ENCODE results near the gene PDE4C. TPM values are rescaled to one million over a fixed set of nuclear protein-coding genes. Genes with fewer than 3 reads are reported as not detected.

PDE4C gene
- total and polyA plus RNA-seq, 7 donors = 1.8 to 8.6 (median 4.0) TPM; not detected in 2

DNA sequence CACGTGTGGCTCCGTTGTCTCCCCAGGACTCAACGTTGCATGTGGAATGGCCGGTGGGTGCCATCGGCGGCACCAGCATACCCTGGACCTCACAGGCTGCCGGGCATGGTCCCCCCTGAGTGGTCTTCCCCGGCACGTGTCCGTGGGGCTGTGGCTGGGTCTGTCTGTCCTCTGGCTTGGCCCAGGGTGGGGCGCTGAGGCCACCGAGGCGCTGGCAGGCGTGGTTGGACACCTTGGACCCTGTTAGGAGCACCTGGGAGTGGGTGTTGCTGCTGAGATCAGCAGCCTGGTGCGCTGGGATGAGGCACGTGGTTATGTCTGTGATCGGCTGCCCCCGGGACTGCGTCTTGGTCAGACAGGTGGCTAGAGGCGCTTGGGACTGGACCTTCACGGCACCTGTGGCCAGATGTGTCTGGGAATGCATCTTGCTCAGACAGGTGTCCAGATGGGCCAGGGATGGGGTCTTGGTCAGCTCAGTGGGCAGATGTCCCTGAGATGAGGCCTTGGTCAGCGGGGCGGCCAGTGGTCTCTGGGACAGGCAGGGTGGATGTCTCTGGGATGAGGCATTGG, 38.8 kb upstream of the PDE4C start:
- no peak for DNase-seq
- TF ChIP-seq, protein P1, sequence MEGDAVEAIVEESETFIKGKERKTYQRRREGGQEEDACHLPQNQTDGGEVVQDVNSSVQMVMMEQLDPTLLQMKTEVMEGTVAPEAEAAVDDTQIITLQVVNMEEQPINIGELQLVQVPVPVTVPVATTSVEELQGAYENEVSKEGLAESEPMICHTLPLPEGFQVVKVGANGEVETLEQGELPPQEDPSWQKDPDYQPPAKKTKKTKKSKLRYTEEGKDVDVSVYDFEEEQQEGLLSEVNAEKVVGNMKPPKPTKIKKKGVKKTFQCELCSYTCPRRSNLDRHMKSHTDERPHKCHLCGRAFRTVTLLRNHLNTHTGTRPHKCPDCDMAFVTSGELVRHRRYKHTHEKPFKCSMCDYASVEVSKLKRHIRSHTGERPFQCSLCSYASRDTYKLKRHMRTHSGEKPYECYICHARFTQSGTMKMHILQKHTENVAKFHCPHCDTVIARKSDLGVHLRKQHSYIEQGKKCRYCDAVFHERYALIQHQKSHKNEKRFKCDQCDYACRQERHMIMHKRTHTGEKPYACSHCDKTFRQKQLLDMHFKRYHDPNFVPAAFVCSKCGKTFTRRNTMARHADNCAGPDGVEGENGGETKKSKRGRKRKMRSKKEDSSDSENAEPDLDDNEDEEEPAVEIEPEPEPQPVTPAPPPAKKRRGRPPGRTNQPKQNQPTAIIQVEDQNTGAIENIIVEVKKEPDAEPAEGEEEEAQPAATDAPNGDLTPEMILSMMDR (IDR thresholded peaks at IDR 0.05) = no peak
- TF ChIP-seq POLR2AphosphoS5 (IDR thresholded peaks at IDR 0.05) = peak in 1 of 4 donors; percentile 12
- H3K27me3 ChIP-seq = no peaks in the 10 kb centered on the region
- no peaks in the 10 kb centered on the region for H3K9me3 ChIP-seq
- H3K4me3 ChIP-seq = no peak overlapping the region
- 92 to 95% methylated on average over 23 of the region's 23 CpGs for WGBS, 2 donors
- H3K27ac ChIP-seq = no peak overlapping the region
- no peaks in the 10 kb centered on the region for H3K4me1 ChIP-seq
- intact Hi-C loops (cut with DNase I) = no loop called here
- peaks cover 14 to 61% (median 20%) of the 10 kb centered on the region in 4 donors for H3K36me3 ChIP-seq

DNA sequence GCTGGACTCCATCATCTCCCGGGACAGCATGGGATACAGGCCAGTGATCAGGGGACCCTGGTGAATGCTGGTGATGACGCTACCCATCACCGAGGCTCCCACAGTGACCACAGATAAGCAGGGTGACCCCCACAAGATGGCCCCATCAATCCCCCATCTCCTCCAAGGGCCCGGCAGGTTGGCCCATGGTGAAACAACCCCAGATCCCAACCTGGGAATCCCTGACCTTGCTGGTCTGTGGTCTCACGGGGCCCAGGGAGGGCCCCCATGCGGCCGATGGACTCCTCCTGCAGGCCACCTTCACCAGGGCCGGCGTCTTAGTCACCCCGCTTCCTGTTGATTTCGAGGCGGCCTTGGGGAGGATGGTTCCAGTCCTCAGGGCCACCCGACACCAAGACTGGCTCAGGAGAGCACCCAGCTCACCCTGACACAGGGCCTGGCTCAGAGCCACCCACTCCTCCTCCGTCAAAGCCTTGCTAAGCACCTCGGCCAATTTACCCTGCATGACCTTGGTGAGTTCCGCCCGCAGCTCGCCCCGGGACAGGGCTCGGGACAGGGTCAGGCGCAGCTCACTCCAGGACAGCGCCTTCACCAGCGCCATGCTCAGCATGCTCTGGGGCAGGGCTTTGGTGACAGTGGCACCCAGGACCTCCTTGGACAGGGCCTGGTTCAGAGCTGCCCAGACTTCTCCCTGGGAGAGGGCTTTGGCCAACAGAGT, 38.1 kb upstream of the PDE4C start:
- H3K27ac ChIP-seq = no peak overlapping the region
- intact Hi-C loops (cut with DNase I) = no loop called here
- TF ChIP-seq POLR2A (IDR thresholded peaks at IDR 0.05) (no peak), EP300 (IDR thresholded peaks at IDR 0.05) (no peak), POLR2AphosphoS5 (IDR thresholded peaks at IDR 0.05) (no peak)
- TF ChIP-seq, protein P1 (IDR thresholded peaks at IDR 0.05) = no peak
- no peaks in the 10 kb centered on the region for H3K9me3 ChIP-seq
- WGBS, 2 donors = 92 to 94% methylated on average over 23 of the region's 23 CpGs
- no peaks in the 10 kb centered on the region for H3K4me1 ChIP-seq
- H3K27me3 ChIP-seq = no peaks in the 10 kb centered on the region
- DNase-seq = no peak
- peaks cover 14 to 60% (median 20%) of the 10 kb centered on the region in 4 donors for H3K36me3 ChIP-seq
- H3K4me3 ChIP-seq = no peak overlapping the region

DNA sequence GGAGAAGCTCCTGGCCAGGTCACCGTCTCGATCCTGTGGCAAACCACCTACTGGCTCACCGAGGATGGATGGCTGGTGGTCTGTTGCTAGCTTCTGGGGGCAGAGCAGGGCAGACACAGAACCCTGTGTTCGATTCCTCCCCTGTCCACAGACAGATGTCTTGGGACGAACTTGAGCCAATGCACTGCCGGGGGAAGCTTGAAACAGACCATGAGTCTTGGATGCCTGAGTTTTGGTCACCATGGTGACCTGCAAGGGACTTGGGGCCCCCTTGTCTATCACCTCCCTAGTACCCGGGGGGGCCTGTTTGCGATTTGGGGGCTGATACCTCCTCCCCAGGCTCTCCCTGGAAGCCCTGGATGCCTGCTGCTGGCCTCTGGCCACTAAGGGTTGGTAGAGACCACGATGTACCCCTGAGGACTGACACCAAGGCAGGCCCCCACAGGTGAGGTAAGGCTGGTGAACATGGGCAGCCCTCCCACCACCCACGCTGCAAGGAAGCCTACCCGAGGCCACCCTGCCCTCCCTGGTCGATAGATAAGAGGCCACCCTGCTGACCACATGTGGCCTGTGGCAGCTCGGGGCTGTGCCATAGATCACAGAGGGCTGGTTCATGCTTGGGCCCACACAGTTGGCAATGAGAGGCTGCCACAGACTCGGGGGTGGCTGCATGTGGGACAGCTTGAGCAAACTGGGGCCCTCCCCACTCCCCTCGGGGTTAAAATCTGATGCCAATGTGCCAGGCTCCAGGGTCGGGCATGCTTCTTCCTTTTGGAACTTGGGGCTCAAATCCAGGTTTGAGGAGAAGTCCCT, 37.3 kb upstream of the PDE4C start:
- peaks cover 14 to 52% (median 20%) of the 10 kb centered on the region in 4 donors for H3K36me3 ChIP-seq

DNA sequence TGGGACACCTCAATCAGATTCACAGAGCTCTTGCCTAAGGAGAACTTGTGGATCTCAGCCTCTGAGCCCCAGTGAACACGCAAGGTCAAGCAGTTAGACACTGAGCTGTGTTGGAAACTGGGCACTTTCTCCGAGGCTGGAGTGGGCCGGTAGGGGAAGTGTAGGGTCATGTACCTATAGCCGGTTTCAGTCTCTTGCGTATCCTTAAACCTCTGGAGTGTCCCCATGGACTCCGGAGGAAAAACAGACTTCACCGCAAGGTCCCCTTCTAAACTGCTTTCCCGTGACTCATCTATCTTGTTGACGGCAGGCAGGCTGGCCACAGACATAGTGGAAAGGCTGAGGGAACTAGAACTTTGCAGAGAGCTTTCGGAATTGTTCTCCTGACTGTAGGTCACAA, 36.7 kb upstream of the PDE4C start:
- no peak overlapping the region for H3K27ac ChIP-seq
- no peaks in the 10 kb centered on the region for H3K27me3 ChIP-seq
- intact Hi-C loops (cut with DNase I) = no loop called here
- H3K36me3 ChIP-seq = peaks cover 14 to 46% (median 19%) of the 10 kb centered on the region in 4 donors
- H3K4me1 ChIP-seq = no peaks in the 10 kb centered on the region
- WGBS, 2 donors = 94 to 97% methylated on average over 10 of the region's 10 CpGs
- TF ChIP-seq POLR2A (IDR thresholded peaks at IDR 0.05) = no peak
- no peak for TF ChIP-seq POLR2AphosphoS5 (IDR thresholded peaks at IDR 0.05)
- no peak for TF ChIP-seq EP300 (IDR thresholded peaks at IDR 0.05)
- TF ChIP-seq, protein P1 (IDR thresholded peaks at IDR 0.05) = no peak
- DNase-seq = no peak
- H3K4me3 ChIP-seq = no peak overlapping the region
- H3K9me3 ChIP-seq = no peaks in the 10 kb centered on the region

More for the DNA sequence above, 37.3 kb upstream of the PDE4C start:
- Histone ChIP-seq H3K4me3 (no peak overlapping the region), H3K27me3 (no peaks in the 10 kb centered on the region), H3K4me1 (no peaks in the 10 kb centered on the region), H3K27ac (no peak overlapping the region), H3K9me3 (no peaks in the 10 kb centered on the region)
- TF ChIP-seq, protein P1 (IDR thresholded peaks at IDR 0.05) = no peak
- WGBS, 2 donors = 87 to 89% methylated on average over 16 of the region's 16 CpGs
- intact Hi-C loops (cut with DNase I) = no loop called here
- DNase-seq = no peak
